HCT116 (cell line): Measurements from ENCODE around the gene ACY1. TPM values are rescaled to one million over a fixed set of nuclear protein-coding genes. Genes with fewer than 3 reads are reported as not detected.

Source experiments
- ATAC-seq: fragments of 200-7000 bp; cut with Tn5 transposase; 2 replicates; pipeline ENCODE4 v1.9.1; 2020; ENCODE audit warnings: mild to moderate bottlenecking, moderate library complexity
- BruUV-seq: library from RNA; stranded (reverse); fragments of 400-500 nt; replicated peaks from 2 replicates; lab custom pipeline; 2021; lab: Mats Ljungman, UMichigan
- CTCF ChIA-PET: fragments of 300-600 bp; sonication (Branson Sonifier 250); formaldehyde crosslinking; loops from one replicate; lab custom pipeline; 2021; ENCODE audit warnings: antibody characterized with exemption; lab: Charles Lee
- POLR2A ChIA-PET: fragments of 300-600, 350-600 bp; sonication (Branson Sonifier 250); formaldehyde crosslinking; loops from one replicate; lab custom pipeline; 2021; ENCODE audit warnings: antibody characterized with exemption; lab: Charles Lee
- RAD21 ChIA-PET, 2 experiments: fragments of 300-600 bp; sonication (Branson Sonifier 250); formaldehyde crosslinking; loops; one replicate each; lab custom pipeline; 2023; ENCODE audit warnings: low total read pairs in 2 of 2; ENCODE audit not compliant: uncharacterized antibody in 2 of 2, unreplicated experiment in 2 of 2, low non-redundant PET in 1 of 2; lab: Charles Lee
- DNase-seq: peaks from one replicate; pipeline ENCODE4 v3.0.0-alpha.2; 2010; ENCODE audit warnings: low read depth, low spot score
- H2AFZ ChIP-seq: fragments of 200-600 bp; shearing (Covaris generic), sonication (generic); 2 replicates; pipeline ENCODE4 v1.6.1; 2017; ENCODE audit warnings: low read depth, mixed run types, mixed read lengths, antibody characterized with exemption, low read length; ENCODE audit not compliant: poor library complexity, severe bottlenecking
- H3K27ac ChIP-seq: 2 replicates; pipeline ENCODE4 v1.5.1; 2012; ENCODE audit warnings: low read depth, low read length
- H3K27me3 ChIP-seq: fragments of 200-600 bp; sonication (generic); 2 replicates; pipeline ENCODE4 v1.6.1; 2016; ENCODE audit warnings: mixed run types, low read length, mixed read lengths; ENCODE audit not compliant: insufficient read depth
- H3K36me3 ChIP-seq, 2 experiments: fragments of 200-500 bp in 1 of 2; fragments of 200-600 bp in 1 of 2; sonication (Bioruptor generic) in 1 of 2; sonication (generic) in 1 of 2; 2 replicates each; pipeline versions ENCODE4 v1.5.1 to v1.6.1; 2014 to 2016; ENCODE audit warnings: low read length in 2 of 2, inconsistent platforms in 1 of 2, mixed read lengths in 1 of 2, mixed run types in 1 of 2; ENCODE audit not compliant: insufficient read depth in 2 of 2, control insufficient read depth in 1 of 2
- H3K4me1 ChIP-seq, 2 experiments: fragments of 200-600 bp in 1 of 2; sonication (generic) in 1 of 2; 2 replicates each; pipeline versions ENCODE4 v1.5.1 to v1.6.1; 2012 to 2017; ENCODE audit warnings: low read length in 2 of 2, inconsistent platforms in 1 of 2, mild to moderate bottlenecking in 1 of 2, mixed read lengths in 1 of 2, mixed run types in 1 of 2, moderate library complexity in 1 of 2; ENCODE audit not compliant: insufficient read depth in 2 of 2, control insufficient read depth in 1 of 2
- H3K4me2 ChIP-seq: fragments of 200-600 bp; sonication (generic); 2 replicates; pipeline ENCODE4 v1.6.1; 2017; ENCODE audit warnings: mixed run types, low read length, mixed read lengths
- H3K4me3 ChIP-seq, 2 experiments: fragments of 200-600 bp in 1 of 2; sonication (generic) in 1 of 2; replicated peaks in 1 of 2; 2 replicates each; pipeline ENCODE4 v1.5.1; 2011 to 2016; ENCODE audit warnings: low read length in 2 of 2, control low read depth in 1 of 2, low read depth in 1 of 2, mild to moderate bottlenecking in 1 of 2, mixed read lengths in 1 of 2, mixed run types in 1 of 2
- H3K79me2 ChIP-seq: fragments of 200-600 bp; sonication (generic); 2 replicates; pipeline ENCODE4 v1.6.1; 2017; ENCODE audit warnings: mild to moderate bottlenecking, mixed run types, low read length, moderate library complexity, mixed read lengths; ENCODE audit not compliant: insufficient read depth
- H3K9ac ChIP-seq: fragments of 200-600 bp; sonication (generic); 2 replicates; pipeline ENCODE4 v1.6.1; 2016; ENCODE audit warnings: low read length, mixed read lengths
- H3K9me2 ChIP-seq: fragments of 200-600 bp; sonication (generic), shearing (Covaris generic); 2 replicates; pipeline ENCODE4 v1.6.1; 2017; ENCODE audit warnings: mixed run types, mild to moderate bottlenecking, moderate library complexity; ENCODE audit not compliant: insufficient read depth
- H3K9me3 ChIP-seq, 2 experiments: fragments of 200-500 bp in 1 of 2; fragments of 200-600 bp in 1 of 2; sonication (Bioruptor generic) in 1 of 2; sonication (generic) in 1 of 2; 2 replicates each; pipeline ENCODE4 v1.6.1; 2014 to 2017; ENCODE audit warnings: low read length in 2 of 2, mixed read lengths in 2 of 2, inconsistent platforms in 1 of 2, low read depth in 1 of 2, mild to moderate bottlenecking in 1 of 2, mixed run types in 1 of 2, moderate library complexity in 1 of 2; ENCODE audit not compliant: control insufficient read depth in 1 of 2, insufficient read depth in 1 of 2
- H4K20me1 ChIP-seq: fragments of 200-600 bp; sonication (generic), shearing (Covaris generic); 2 replicates; pipeline ENCODE4 v1.6.1; 2017; ENCODE audit warnings: mixed run types, mild to moderate bottlenecking, moderate library complexity; ENCODE audit not compliant: insufficient read depth
- EZH2phosphoT487 ChIP-seq: fragments of 200-600 bp; IDR thresholded peaks from 2 replicates; pipeline ENCODE4 v1.6.1; 2018; ENCODE audit warnings: antibody characterized with exemption, borderline replicate concordance
- JUND ChIP-seq: IDR thresholded peaks from 2 replicates; pipeline ENCODE4 v1.6.1; 2012
- POLR2A ChIP-seq: IDR thresholded peaks from 2 replicates; pipeline ENCODE4 v1.7.0; 2011; ENCODE audit warnings: borderline replicate concordance; ENCODE audit not compliant: insufficient read depth, insufficient read length; ENCODE audit errors: extremely low read depth
- RAD21 ChIP-seq: IDR thresholded peaks from 2 replicates; pipeline ENCODE4 v1.6.1; 2012; ENCODE audit warnings: low read depth, mild to moderate bottlenecking
- REST ChIP-seq: IDR thresholded peaks from 2 replicates; pipeline ENCODE4 v1.6.1; 2012; ENCODE audit warnings: low read depth
- YY1 ChIP-seq: IDR thresholded peaks from 2 replicates; pipeline ENCODE4 v1.6.1; 2011; ENCODE audit warnings: low read length, low read depth, moderate library complexity, mild to moderate bottlenecking; ENCODE audit not compliant: insufficient replicate concordance; ENCODE audit errors: extremely low read depth
- ZFX ChIP-seq: fragments of 450-650 bp; IDR thresholded peaks from 2 replicates; pipeline ENCODE4 v1.6.1; 2017
- intact Hi-C: fragments of 100-400 bp; cut with micrococcal nuclease; formaldehyde crosslinking; loops from 2 replicates; pipeline ENCODE4 v1.10.0; 2022
- total RNA-seq: library from RNA; stranded (reverse); gene quantifications from one replicate; pipeline ENCODE4 v1.2.1, GENCODE V29; 2021; ENCODE audit not compliant: unreplicated experiment

The ACY1 gene
- total RNA-seq, 1 experiment from 2014 or later, result 73.2 TPM

- no peak for TF ChIP-seq RAD21
- TF ChIP-seq POLR2A, result no peak
- no peak for TF ChIP-seq JUND
- no peak for TF ChIP-seq REST
- no peak for TF ChIP-seq YY1
- TF ChIP-seq EZH2phosphoT487, result no peak
- no peak for TF ChIP-seq ZFX
- BruUV-seq, result no TSS peak
- peaks cover 6% of the 10 kb centered on the region for H3K79me2 ChIP-seq
- ATAC-seq (no peak), DNase-seq (no peak)
- CTCF ChIA-PET, result no interaction called here
- no peak overlapping the region for H2AFZ ChIP-seq
- H3K9ac ChIP-seq, result no peak overlapping the region
- no peaks in the 10 kb centered on the region for H3K9me2 ChIP-seq
- H3K4me1 ChIP-seq, result peaks cover 11 to 17% of the 10 kb centered on the region in 2 experiments
- H3K36me3 ChIP-seq, result no peaks in the 10 kb centered on the region; a peak in 1 of 4 replicates
- no peak overlapping the region for H3K27ac ChIP-seq
- RAD21 ChIA-PET, result no interaction called here
- POLR2A ChIA-PET, result no interaction called here
- H4K20me1 ChIP-seq, result 0 out of 2 replicates have a peak, but pooled peaks cover under 1% of the 10 kb centered on the region
- H3K9me3 ChIP-seq, result no peaks in the 10 kb centered on the region
- no peaks in the 10 kb centered on the region for H3K27me3 ChIP-seq
- intact Hi-C loops, result no loop called here
- H3K4me3 ChIP-seq, result no peak overlapping the region
- H3K4me2 ChIP-seq, result no peak overlapping the region
Observed at GRCh38 chr3:51945926-51946705, 37.2 kb upstream of the ACY1 start.
